Measurements from ENCODE around the gene MTOR. TPM values are rescaled to one million over a fixed set of nuclear protein-coding genes. Genes with fewer than 3 reads are reported as not detected.

The MTOR gene
- total and polyA plus RNA-seq, 10 of the 15 experiments (the other 5 are each of a cell fraction or from before 2014, with no cell fraction given) = 6.6 to 41.8 (median 29.8) TPM

DNA sequence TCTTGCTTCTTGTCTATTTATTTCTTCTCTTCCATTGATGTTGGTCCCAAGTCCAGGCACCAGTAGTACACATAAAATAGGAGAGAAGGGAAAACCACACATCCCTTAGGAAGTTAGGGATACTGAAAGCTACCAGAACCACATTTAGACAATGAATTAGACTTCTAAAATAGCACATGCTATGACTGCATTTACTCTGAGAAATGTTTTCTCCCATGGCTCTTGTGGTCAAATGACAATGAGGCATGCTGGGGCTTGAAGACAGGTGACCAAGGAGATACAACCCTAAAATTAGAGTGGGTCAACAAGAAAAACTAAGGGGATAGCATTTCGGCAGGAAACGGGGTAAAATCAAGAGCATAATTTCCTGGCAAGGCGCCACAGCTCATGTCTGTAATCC is 17.1 kb downstream of the MTOR start:
- FAIRE-seq (no peak), ATAC-seq (no peak), DNase-seq (ENCODE audit: low read depth, low spot score) (no peak)
- H3K9me3 ChIP-seq (replicated peaks; ENCODE audit: control insufficient read depth, insufficient read depth, low read length) = no peaks in the 10 kb centered on the region
- peaks cover 3% of the 10 kb centered on the region; the same call in 1 of the 2 replicates for H3K4me1 ChIP-seq (ENCODE audit: control insufficient read depth, insufficient read depth, low read length)
- ChIA-PET CTCF (interaction anchor here (2.5 kb wide), 1 partner anchor 208 kb away, joined by 11 read pairs; no protein-coding TSS in a partner anchor), RAD21 (ENCODE audit: unreplicated experiment) (interaction anchor here (2.1 kb wide), 1 partner anchor 398 kb away, joined by 6 read pairs; no protein-coding TSS in a partner anchor), SMC1A (ENCODE audit: uncharacterized antibody, unreplicated experiment) (interaction anchor here (0.9 to 1.9 kb wide), 3 partner anchors 208 to 399 kb away, joined by 3 to 7 read pairs (median 4); no protein-coding TSS in a partner anchor), POLR2A (interaction anchor here (1.2 kb wide), 1 partner anchor 37 kb away, joined by 4 read pairs; no protein-coding TSS in a partner anchor)
- no peak overlapping the region for H3K4me3 ChIP-seq
- 98% methylated on average over 3 of the region's 3 CpGs for WGBS (ENCODE audit: insufficient coverage, insufficient replicate concordance, low lambda C conversion rate, missing lambda C conversion rate)
- no peak overlapping the region for H3K27ac ChIP-seq (ENCODE audit: control insufficient read depth, insufficient read depth)
- in situ Hi-C loops (cut with MboI) (no loop called here), intact Hi-C loops (cut with micrococcal nuclease; ENCODE audit: unreplicated experiment) (no loop called here)
- H3K79me2 ChIP-seq (ENCODE audit: control insufficient read depth, insufficient read depth, low read length) = no peaks in the 10 kb centered on the region
- no peaks in the 10 kb centered on the region for H3K27me3 ChIP-seq (replicated peaks in 1 of 2; ENCODE audit: control insufficient read depth in 2 of 2, insufficient read depth in 2 of 2, low read length in 1 of 2)
- no peaks in the 10 kb centered on the region; the same call in 1 of the 2 replicates for H4K20me1 ChIP-seq (ENCODE audit: control insufficient read depth, insufficient read depth)
- no peak overlapping the region for H3K9ac ChIP-seq (ENCODE audit: control insufficient read depth, insufficient read depth, low read length)
- H3K4me2 ChIP-seq (ENCODE audit: control insufficient read depth, insufficient read depth) = no peak overlapping the region
- BruUV-seq (replicated peaks) = no TSS peak
- H2AFZ ChIP-seq (ENCODE audit: control insufficient read depth, low read depth, low read length) = no peak overlapping the region
- peaks cover 16 to 29% of the 10 kb centered on the region in 2 experiments for H3K36me3 ChIP-seq (ENCODE audit: control insufficient read depth in 2 of 2, insufficient read depth in 2 of 2, low read length in 1 of 2)
- TF ChIP-seq CHD1 (IDR thresholded peaks at IDR 0.05; ENCODE audit: low read depth, low read length) (no peak), CREM (IDR thresholded peaks at IDR 0.05; ENCODE audit: low read depth) (no peak), BHLHE40 (IDR thresholded peaks at IDR 0.05; ENCODE audit: borderline replicate concordance in 1 of 2, low read depth in 2 of 2, low read length in 1 of 2) (no peak), PAX5 (IDR thresholded peaks at IDR 0.05; ENCODE audit: borderline replicate concordance, low read depth, low read length) (no peak), MYB (IDR thresholded peaks at IDR 0.05; ENCODE audit: borderline replicate concordance, low read depth, low read length) (no peak), RAD51 (IDR thresholded peaks at IDR 0.05) (no peak), POLR2AphosphoS2 (IDR thresholded peaks at IDR 0.05; ENCODE audit: low read depth, low read length) (no peak), SPI1 (IDR thresholded peaks at IDR 0.05; ENCODE audit: borderline replicate concordance, insufficient read depth, low read depth, low read length) (no peak), MTA2 (IDR thresholded peaks at IDR 0.05; ENCODE audit: low read depth) (no peak), NFYA (IDR thresholded peaks at IDR 0.05; ENCODE audit: borderline replicate concordance, low read depth, low read length) (no peak), POLR2AphosphoS5 (IDR thresholded peaks at IDR 0.05; ENCODE audit: low read length) (no peak), SMAD1 (IDR thresholded peaks at IDR 0.05; ENCODE audit: low read depth, partially characterized antibody) (no peak)
- TF ChIP-seq, protein P1, sequence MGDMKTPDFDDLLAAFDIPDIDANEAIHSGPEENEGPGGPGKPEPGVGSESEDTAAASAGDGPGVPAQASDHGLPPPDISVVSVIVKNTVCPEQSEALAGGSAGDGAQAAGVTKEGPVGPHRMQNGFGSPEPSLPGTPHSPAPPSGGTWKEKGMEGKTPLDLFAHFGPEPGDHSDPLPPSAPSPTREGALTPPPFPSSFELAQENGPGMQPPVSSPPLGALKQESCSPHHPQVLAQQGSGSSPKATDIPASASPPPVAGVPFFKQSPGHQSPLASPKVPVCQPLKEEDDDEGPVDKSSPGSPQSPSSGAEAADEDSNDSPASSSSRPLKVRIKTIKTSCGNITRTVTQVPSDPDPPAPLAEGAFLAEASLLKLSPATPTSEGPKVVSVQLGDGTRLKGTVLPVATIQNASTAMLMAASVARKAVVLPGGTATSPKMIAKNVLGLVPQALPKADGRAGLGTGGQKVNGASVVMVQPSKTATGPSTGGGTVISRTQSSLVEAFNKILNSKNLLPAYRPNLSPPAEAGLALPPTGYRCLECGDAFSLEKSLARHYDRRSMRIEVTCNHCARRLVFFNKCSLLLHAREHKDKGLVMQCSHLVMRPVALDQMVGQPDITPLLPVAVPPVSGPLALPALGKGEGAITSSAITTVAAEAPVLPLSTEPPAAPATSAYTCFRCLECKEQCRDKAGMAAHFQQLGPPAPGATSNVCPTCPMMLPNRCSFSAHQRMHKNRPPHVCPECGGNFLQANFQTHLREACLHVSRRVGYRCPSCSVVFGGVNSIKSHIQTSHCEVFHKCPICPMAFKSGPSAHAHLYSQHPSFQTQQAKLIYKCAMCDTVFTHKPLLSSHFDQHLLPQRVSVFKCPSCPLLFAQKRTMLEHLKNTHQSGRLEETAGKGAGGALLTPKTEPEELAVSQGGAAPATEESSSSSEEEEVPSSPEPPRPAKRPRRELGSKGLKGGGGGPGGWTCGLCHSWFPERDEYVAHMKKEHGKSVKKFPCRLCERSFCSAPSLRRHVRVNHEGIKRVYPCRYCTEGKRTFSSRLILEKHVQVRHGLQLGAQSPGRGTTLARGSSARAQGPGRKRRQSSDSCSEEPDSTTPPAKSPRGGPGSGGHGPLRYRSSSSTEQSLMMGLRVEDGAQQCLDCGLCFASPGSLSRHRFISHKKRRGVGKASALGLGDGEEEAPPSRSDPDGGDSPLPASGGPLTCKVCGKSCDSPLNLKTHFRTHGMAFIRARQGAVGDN (IDR thresholded peaks at IDR 0.05) = no peak
- TF ChIP-seq, protein P2, sequence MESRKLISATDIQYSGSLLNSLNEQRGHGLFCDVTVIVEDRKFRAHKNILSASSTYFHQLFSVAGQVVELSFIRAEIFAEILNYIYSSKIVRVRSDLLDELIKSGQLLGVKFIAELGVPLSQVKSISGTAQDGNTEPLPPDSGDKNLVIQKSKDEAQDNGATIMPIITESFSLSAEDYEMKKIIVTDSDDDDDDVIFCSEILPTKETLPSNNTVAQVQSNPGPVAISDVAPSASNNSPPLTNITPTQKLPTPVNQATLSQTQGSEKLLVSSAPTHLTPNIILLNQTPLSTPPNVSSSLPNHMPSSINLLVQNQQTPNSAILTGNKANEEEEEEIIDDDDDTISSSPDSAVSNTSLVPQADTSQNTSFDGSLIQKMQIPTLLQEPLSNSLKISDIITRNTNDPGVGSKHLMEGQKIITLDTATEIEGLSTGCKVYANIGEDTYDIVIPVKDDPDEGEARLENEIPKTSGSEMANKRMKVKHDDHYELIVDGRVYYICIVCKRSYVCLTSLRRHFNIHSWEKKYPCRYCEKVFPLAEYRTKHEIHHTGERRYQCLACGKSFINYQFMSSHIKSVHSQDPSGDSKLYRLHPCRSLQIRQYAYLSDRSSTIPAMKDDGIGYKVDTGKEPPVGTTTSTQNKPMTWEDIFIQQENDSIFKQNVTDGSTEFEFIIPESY (IDR thresholded peaks at IDR 0.05) = no peak
- TF ChIP-seq, protein P3, sequence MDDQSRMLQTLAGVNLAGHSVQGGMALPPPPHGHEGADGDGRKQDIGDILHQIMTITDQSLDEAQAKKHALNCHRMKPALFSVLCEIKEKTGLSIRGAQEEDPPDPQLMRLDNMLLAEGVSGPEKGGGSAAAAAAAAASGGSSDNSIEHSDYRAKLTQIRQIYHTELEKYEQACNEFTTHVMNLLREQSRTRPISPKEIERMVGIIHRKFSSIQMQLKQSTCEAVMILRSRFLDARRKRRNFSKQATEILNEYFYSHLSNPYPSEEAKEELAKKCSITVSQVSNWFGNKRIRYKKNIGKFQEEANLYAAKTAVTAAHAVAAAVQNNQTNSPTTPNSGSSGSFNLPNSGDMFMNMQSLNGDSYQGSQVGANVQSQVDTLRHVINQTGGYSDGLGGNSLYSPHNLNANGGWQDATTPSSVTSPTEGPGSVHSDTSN (IDR thresholded peaks at IDR 0.05; ENCODE audit: insufficient replicate concordance, low read depth, low read length) = no peak
- TF ChIP-seq, protein P4, sequence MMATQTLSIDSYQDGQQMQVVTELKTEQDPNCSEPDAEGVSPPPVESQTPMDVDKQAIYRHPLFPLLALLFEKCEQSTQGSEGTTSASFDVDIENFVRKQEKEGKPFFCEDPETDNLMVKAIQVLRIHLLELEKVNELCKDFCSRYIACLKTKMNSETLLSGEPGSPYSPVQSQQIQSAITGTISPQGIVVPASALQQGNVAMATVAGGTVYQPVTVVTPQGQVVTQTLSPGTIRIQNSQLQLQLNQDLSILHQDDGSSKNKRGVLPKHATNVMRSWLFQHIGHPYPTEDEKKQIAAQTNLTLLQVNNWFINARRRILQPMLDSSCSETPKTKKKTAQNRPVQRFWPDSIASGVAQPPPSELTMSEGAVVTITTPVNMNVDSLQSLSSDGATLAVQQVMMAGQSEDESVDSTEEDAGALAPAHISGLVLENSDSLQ (IDR thresholded peaks at IDR 0.05) = no peak
